Activated CD4-positive, alpha-beta T cell treated with anti-CD3 and anti-CD28 coated beads for 4 hours (primary cell): ENCODE results near the gene ZNF503.
A peak's percentile ranks its signal among the peaks of the same experiment; 100 is the strongest.

Experiments used
- DNase-seq, 2 donors: peaks; one replicate each; pipeline ENCODE4 v3.0.0-alpha.2; 2020

Gene ZNF503

GRCh38 chr10:75406462-75407223 is 5.1 kb upstream of the ZNF503 start:
- no peak for DNase-seq

DNA sequence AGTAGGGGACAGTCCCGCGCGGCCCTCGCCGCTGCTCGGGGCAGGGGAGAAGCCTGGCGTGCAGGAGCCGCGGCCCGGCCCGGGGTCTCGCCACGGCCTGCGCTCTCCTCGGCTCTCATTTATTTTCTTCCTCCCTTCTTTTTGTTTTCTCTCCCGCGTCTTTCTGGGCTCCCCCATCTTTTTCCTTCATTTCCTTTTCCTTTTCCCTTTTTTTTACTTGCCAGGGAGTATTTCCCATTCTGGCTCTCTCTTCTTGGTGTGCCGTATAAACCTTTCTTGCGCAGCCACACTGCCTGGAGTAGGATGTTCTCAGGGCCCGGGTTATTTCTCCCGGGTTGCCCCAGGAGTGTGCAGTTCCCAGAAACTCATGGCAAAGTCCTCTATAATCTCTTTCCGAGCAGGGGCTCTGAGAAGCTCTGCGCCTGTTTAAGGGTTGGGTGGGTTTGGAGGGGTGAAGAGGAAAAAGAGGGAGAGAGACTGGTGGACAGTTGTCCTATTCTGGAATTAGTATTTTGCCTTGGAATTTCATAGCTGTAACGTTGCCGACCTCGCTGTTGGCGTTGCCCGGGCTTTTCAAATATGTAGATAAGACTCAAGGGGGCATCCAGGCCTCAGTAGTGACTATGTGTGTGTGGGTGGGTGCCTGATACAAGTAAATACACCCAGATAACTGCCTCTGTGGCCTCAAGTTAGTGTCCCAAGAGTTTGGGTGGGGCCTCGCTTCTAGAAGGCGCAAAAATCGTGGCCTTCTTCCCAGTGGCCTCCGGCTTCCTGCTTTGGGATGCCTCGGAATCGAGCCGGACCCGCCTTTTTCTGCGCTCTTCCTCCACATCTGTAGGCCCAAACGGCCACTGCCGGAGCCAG is 4.3 kb upstream of the ZNF503 start:
- DNase-seq = no peak

- DNase-seq = no peak
Observed at GRCh38 chr10:75404815-75405597, 3.4 kb upstream of the ZNF503 start.

GRCh38 chr10:75403939-75404814 is 2.6 kb upstream of the ZNF503 start:
- no peak for DNase-seq

DNA sequence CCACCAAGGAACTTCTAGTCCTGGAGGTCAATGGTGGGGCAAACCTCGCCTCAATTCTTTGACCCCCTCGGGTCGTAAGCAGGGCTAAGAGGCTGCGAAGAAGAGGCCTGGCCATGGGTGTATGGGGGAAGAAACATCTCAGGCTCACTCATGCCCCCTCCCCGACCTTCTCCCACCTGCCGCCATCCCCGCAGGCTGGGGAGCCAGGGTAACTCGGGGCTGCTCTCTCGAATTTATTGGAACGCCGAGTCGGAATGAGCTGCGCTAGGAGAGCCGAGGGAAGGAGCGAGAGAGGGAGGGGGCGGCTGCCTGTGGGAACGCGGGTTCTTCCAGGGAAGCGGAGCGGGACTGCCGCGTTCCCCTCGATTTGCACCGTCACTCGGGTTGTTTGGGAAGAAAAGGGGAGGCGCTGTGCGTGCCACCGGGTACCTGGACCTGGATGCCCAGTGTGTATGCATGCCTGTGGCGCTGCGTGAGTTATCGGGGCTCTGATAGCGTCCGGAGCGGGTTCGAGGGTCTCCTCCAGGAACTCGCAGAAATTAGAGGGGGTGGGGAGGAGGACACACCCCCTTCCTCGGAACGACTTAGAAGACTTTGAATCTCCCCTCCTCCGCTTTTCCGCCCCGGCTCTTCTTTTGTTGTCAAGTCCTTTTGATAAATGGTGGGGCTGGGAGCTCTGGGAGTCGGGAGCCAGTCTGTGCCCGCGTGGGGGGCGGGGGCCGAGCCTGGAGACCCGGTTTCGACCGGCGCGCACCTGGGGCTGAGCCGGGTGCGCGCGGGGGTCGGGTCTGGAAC is 1.8 kb upstream of the ZNF503 start:
- no peak for DNase-seq

GRCh38 chr10:75402486-75403143 is 1.1 kb upstream of the ZNF503 start:
- no peak for DNase-seq

DNA sequence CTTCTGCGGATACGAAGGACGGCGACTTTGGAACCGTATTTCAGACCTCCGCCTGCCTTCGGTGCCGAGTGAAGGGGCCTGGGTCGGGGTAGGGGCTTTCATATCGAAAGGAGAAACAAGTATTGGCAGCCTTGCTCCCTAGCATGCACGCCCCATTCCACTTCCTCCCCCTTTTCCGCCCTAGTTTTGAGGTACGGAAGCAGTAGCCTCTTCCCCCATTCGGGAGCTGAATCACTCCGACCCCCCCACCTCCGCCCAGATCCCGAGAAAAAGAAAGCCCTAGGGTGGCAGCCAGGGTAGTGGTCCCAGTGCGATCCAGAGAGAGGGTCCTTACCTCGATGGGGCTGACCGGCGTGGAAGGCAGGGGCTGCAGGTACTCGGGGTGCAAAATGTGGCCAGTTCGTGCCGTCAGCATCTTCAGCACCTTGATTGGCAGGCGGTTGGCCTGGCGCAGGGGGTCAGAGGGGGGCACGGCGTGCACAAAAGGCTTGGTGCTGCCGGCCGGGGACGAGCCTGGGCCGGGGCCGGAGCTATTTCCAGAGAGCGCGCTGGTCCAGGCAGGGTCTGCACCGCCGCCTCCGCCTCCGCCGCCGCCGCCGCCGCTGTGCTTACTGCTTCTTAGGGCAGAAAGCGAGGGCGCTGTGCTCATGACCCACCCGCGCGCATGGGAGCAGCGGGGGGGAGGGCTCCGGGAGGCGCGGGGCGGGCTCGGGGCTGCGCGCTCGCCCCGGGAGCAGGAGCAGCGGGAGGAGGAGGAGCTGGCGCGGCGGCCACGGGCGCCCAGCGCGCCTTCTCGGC is 594 bp downstream of the ZNF503 start:
- no peak for DNase-seq

GRCh38 chr10:75400163-75400770 is 1.3 kb downstream of the ZNF503 start:
- no peak for DNase-seq

GRCh38 chr10:75399461-75400162 is 2.0 kb downstream of the ZNF503 start:
- peak; percentile 40 to 48 for DNase-seq

- DNase-seq = no peak
Observed at GRCh38 chr10:75398692-75399460, 2.7 kb downstream of the ZNF503 start.

DNA sequence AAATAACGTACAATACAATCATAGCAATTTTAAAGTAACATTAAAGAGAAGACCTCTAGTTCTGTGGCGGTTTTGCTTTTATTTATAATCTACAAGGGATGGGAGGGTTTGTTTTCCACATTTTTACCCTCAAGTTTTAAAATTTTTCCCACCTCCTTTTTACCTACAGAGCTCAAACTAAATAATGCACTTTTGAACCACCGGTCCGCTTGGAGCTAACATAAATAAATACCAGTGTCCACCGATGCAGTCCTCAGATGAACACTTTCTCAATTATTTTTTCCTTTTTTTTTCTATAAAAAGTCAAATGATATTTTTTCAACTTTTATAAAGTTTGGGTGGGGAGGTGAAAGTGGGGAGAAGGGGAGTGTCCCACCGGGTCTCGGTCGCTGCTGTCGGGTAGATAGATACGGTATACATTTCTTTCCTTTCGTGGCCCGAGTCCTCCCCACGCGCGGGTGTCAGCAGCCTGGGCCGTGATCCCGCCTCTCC is 3.3 kb downstream of the ZNF503 start:
- DNase-seq = no peak

DNA sequence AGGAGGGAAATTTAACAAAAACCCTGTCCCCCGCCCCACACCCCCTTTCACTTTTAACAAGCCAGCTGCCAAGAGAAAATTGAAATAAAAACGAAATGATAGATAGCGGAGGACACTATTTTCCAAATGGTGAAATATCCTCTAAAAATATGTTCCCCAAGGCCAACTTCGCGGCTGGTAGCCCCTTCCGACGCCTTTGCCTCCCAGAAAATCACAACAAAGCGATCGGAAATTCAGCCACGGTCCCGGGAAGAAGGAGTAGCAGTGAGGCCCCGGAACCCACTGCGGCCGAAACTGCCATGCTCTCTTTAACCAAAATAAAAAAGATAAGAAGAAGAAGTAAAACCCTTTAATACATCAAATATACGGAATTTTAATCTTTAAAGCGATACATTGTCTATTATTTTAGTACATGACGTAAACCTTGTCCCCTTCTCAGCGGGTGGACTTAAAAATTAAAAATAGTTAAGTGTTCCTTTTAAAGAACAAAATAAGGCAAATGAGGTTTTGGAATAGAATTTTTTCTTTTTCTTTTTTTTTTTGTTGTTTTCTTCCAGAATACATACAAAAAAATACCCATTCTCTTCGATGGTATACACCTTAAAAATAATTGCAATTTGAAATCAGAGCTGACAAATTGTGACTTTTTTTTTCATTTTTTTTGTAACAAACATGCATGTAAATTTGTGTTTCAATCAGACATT is 3.9 kb downstream of the ZNF503 start:
- DNase-seq = no peak

GRCh38 chr10:75396631-75397495 is 4.7 kb downstream of the ZNF503 start:
- no peak for DNase-seq

DNA sequence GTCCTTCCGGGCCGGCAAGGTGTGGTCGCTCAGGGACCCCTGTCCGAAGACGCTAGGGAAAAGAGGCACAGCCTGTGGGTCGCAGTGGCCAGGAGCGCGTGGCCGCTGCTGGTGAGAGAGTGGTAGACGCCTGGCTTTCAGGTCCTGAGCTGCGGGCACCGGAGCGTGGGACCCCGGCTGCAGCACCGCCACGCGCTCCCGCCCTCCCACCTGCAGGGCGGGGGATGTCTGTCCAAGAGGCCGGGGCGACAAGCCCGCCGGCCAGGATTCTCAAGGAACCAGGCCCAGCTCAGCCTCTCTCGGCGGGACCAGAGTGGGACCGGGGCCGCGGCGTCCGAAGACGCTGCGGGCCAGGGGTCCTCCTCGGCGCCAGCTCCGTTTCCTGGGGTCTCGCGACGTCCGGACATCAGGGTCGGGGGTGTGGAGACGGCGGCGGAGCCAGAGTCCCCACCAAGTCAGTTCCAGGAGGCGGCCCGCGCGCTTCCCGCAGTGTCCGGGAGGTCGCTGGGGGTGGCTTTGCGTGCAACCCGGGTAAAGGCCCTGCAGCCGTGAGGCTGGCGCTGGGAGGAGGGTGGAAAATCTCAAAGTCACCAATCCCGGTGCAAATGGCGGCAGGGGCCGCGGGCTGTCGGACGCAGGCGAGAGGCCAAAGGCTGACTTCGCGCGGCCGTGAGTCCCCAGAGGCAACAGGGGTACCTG is 5.5 kb downstream of the ZNF503 start:
- DNase-seq = no peak
